Lower lobe of right lung (tissue), 2 donors: ENCODE results near the gene CSPG5. TPM values are rescaled to one million over a fixed set of nuclear protein-coding genes. Genes with fewer than 3 reads are reported as not detected.

Experiments used
- ATAC-seq, 2 donors: fragments of 200-7000 bp; cut with Tn5 transposase; one replicate each; pipeline ENCODE4 v1.9.1; 2020 to 2022; ENCODE audit warnings: mild to moderate bottlenecking in 2 of 2, moderate library complexity in 2 of 2
- DNase-seq: peaks from one replicate; pipeline ENCODE4 v3.0.0-alpha.2; 2020
- H3K27ac ChIP-seq: fragments of 200-600 bp; one replicate; pipeline ENCODE4 v1.8.0; 2022
- H3K27me3 ChIP-seq: fragments of 200-600 bp; one replicate; pipeline ENCODE4 v1.8.0; 2022; ENCODE audit warnings: low read depth
- H3K36me3 ChIP-seq: fragments of 200-600 bp; one replicate; pipeline ENCODE4 v1.8.0; 2022; ENCODE audit warnings: mild to moderate bottlenecking
- H3K4me1 ChIP-seq: fragments of 200-600 bp; one replicate; pipeline ENCODE4 v1.8.0; 2022
- H3K4me3 ChIP-seq: fragments of 200-600 bp; one replicate; pipeline ENCODE4 v1.8.0; 2022; ENCODE audit warnings: mild to moderate bottlenecking
- H3K9me3 ChIP-seq: fragments of 200-600 bp; one replicate; pipeline ENCODE4 v1.8.0; 2022
- CTCF ChIP-seq: fragments of 200-600 bp; IDR thresholded peaks from one replicate; pipeline ENCODE4 v1.8.0; 2022; ENCODE audit warnings: antibody characterized with exemption, mild to moderate bottlenecking
- intact Hi-C: fragments of 100-400 bp; cut with DNase I; formaldehyde crosslinking; loops from one replicate; pipeline ENCODE4 v1.11.0; 2022
- total RNA-seq: library from RNA; stranded (reverse); fragmentation: NEBNext Ultra II Directional; extraction: Animal tissue kit (Norgen Biotek cat#: 25700); gene quantifications from one replicate; pipeline ENCODE4 v1.2.1, GENCODE V29; 2021
- donor health status: DM: no; HTN: yes; CAD: no; lungs with severe emphysema.

The CSPG5 gene
- total RNA-seq, 1 donor from 2014 or later, result 2.3 TPM

GRCh38 chr3:47517937-47518336, 60.7 kb downstream of the CSPG5 start:
- no peak for ATAC-seq
- DNase-seq, result no peak
- H3K36me3 ChIP-seq, result no peaks in the 10 kb centered on the region
- peaks cover 14% of the 10 kb centered on the region for H3K4me1 ChIP-seq
- H3K4me3 ChIP-seq, result no peak overlapping the region
- H3K27me3 ChIP-seq, result no peaks in the 10 kb centered on the region
- H3K27ac ChIP-seq, result no peak overlapping the region
- intact Hi-C loops, result no loop called here
- no peak for TF ChIP-seq CTCF
- no peaks in the 10 kb centered on the region for H3K9me3 ChIP-seq

- Histone ChIP-seq H3K4me1 (peaks cover 20% of the 10 kb centered on the region), H3K27ac (no peak overlapping the region), H3K4me3 (no peak overlapping the region), H3K27me3 (no peaks in the 10 kb centered on the region), H3K36me3 (peaks cover under 1% of the 10 kb centered on the region), H3K9me3 (no peaks in the 10 kb centered on the region)
- intact Hi-C loops, result no loop called here
- no peak for DNase-seq
- no peak for TF ChIP-seq CTCF
- no peak for ATAC-seq
These were observed 62.8 kb downstream of the CSPG5 start for GRCh38 chr3:47515864-47516319.

DNA sequence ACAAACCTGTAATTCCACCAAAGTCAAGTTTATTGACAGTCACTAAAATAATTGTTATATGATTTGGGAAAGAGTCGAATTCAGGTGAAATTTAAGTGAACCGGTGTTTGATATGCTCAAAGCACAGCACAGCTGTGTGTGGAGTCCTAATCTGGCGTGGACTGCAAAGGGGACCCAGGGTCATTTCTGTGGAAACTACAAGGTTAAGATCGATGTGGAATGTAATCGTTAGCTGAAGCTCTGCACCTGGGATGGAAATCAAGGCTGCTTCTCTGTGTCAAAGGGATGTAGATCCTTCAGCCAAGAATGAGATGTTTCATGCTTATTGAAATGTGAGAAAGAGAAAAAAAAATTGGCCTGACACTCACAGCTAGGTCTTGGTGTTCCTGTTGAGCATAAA, 63.6 kb downstream of the CSPG5 start:
- H3K27me3 ChIP-seq, result no peaks in the 10 kb centered on the region
- H3K4me1 ChIP-seq, result peaks cover 20% of the 10 kb centered on the region
- ATAC-seq (no peak), DNase-seq (no peak)
- no peak for TF ChIP-seq CTCF
- no peaks in the 10 kb centered on the region for H3K9me3 ChIP-seq
- no peak overlapping the region for H3K4me3 ChIP-seq
- H3K36me3 ChIP-seq, result peaks cover 8% of the 10 kb centered on the region
- H3K27ac ChIP-seq, result no peak overlapping the region
- intact Hi-C loops, result no loop called here

DNA sequence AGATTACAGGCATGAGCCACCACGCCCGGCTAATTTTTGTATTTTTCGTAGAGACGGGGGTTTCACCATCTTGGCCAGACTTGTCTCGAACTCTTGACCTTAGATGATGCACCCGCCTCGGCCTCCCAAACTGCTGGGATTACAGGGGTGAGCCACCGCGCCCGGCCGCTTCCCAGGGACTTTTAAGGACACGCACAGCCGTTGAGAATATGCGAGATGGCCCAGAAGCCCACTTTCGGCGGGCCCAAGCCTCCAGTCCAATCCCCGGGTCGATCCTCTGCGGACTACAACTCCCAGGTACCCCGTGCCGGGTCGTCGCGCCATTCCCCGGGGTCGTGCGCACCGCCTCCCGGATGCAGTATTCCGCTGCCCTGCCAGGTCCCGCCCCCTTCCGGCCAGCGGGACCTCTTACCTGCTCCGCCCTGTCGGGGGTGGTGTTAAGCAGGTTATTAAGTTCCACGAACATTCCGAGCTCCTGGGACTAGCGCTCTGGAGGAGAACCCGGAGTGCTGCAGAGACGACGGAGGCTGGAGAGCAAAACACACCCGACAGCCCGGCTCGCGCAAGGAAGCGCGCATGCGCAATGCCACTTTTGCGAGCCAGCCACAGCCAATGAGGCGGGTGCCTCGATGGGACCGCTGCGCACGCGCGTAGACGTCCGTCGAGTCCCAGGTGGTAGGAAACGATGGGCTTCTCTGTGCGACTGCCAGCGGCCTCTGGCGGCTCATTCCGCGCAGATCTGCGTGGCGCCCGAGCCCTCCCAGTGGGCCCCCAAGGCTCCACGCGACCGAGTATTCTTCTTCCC, 65.3 kb downstream of the CSPG5 start, which contains the start of gene ELP6:
Gene ELP6 (minus strand): TSS at position 588 of the 805 bp plus-strand sequence. CDS start 122 bp downstream, at position 466.
- TF ChIP-seq CTCF, result peak; percentile 47
- Histone ChIP-seq H3K36me3 (peaks cover 26% of the 10 kb centered on the region), H3K27me3 (no peaks in the 10 kb centered on the region), H3K4me1 (peaks cover 20% of the 10 kb centered on the region), H3K9me3 (no peaks in the 10 kb centered on the region), H3K27ac (peak within 1 kb of the TSS; percentile 93), H3K4me3 (peak within 1 kb of the TSS; percentile 75)
- peak; percentile 98 for DNase-seq
- peak; percentile 99 for ATAC-seq
- intact Hi-C loops, result no loop called here

GRCh38 chr3:47512416-47513124, 66.1 kb downstream of the CSPG5 start:
- TF ChIP-seq CTCF, result no peak
- Histone ChIP-seq H3K27me3 (no peaks in the 10 kb centered on the region), H3K36me3 (peaks cover 31% of the 10 kb centered on the region), H3K4me3 (peak overlapping the region; percentile 75), H3K4me1 (peaks cover 20% of the 10 kb centered on the region), H3K9me3 (no peaks in the 10 kb centered on the region), H3K27ac (peak overlapping the region; percentile 93)
- intact Hi-C loops, result no loop called here
- DNase-seq, result no peak
- ATAC-seq, result peak; percentile 5 to 35

Other genes starting within 250 kb of the CSPG5 start
- 40.4 TPM for gene PTPN23, start 197.8 kb downstream of the CSPG5 start, total RNA-seq
- 61.3 TPM for gene SCAP, start 102.9 kb downstream of the CSPG5 start, total RNA-seq
- 18.8 TPM for gene ELP6, start 65.2 kb downstream of the CSPG5 start, total RNA-seq
- 53.9 TPM for gene SMARCC1, start 203.0 kb upstream of the CSPG5 start, total RNA-seq
- 54.6 TPM for gene DHX30, start 224.3 kb upstream of the CSPG5 start, total RNA-seq